GM21367 (cell line): ENCODE data around the gene ZNF488.

Source experiments
- ATAC-seq: cut with Tn5 transposase; IDR thresholded peaks from one replicate; pipeline ENCODE4 v1.9.1; 2021; ENCODE audit not compliant: unreplicated experiment

Gene ZNF488

DNA sequence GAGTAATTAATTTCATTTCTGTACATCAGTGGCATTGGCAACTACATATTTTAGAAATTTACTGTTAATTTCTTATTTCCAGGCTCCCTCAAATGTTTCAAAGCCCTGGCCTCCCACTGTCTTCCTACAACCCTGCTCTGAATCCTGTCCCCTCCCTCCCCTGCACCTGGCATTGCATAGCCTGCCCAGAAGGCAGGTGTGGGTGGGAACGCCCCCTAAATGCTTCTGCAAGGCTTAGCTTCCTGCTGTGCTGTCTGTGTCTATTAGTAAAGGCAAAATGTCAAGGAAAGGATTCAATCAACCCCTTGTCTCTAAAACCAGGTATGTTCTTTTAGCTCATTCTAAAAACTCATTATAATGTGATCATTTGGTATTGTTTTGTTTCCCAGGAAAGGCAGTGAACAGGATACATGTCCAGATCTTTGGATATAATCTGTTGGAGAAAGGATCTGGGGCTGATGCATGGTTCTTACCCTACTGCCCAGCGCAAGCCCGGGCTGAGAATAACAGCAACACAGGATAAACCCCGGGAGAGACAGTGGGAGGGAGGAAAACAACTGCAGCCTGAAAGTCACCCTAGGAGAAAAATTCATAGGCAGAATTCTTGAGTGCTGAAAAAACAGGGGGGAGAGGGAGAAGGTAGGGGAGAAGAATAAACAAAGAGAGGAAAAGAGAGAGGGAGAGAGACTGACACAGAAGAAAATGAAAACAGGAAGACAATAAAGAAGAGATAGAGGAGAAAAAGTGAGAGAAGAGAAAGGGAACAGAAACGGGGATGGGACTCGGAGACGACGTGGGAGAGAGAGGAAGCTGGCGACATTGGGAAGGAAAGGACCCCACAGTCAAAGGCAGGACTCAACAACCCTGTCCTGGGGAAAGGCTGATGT lies 589 bp downstream of the ZNF488 start:
- ATAC-seq: no peak

- ATAC-seq: no peak
Measured at GRCh38 chr10:47381427-47382379, 2.4 kb downstream of the ZNF488 start.

DNA sequence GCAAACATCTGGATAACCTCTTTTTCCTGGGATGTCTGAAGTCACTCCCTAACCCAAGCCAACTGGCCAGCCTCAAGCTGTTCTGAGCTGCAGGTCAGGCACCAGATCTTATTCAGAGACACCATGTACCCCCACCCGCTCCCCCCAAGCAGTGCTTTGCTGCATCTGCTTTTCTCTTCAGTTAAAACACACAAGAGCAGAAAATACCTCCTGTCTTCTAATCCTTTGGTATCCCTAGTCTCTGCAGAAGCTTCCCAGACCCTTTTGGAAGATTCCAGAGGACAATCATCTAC lies 3.0 kb downstream of the ZNF488 start:
- ATAC-seq: no peak

- ATAC-seq: no peak
Measured at GRCh38 chr10:47380341-47381102, 3.6 kb downstream of the ZNF488 start.

GRCh38 chr10:47379901-47380300 lies 4.2 kb downstream of the ZNF488 start:
- ATAC-seq: no peak

DNA sequence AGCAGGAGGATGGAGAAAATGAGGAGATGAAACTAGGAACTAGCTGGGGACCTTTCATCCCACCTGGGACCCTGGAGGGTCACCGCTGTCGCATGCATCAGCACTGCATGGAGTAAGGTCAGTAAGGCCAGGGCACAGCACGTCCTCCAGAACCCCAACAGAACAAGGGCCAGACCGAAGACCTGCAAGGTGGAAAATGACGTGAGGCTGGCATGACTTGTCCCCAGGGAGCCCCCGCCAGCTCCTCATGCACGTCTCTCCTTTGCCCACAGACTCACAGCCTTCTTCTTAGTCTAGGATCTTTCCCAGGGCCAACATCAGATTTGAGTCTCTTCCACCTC lies 4.7 kb downstream of the ZNF488 start:
- no peak for ATAC-seq

DNA sequence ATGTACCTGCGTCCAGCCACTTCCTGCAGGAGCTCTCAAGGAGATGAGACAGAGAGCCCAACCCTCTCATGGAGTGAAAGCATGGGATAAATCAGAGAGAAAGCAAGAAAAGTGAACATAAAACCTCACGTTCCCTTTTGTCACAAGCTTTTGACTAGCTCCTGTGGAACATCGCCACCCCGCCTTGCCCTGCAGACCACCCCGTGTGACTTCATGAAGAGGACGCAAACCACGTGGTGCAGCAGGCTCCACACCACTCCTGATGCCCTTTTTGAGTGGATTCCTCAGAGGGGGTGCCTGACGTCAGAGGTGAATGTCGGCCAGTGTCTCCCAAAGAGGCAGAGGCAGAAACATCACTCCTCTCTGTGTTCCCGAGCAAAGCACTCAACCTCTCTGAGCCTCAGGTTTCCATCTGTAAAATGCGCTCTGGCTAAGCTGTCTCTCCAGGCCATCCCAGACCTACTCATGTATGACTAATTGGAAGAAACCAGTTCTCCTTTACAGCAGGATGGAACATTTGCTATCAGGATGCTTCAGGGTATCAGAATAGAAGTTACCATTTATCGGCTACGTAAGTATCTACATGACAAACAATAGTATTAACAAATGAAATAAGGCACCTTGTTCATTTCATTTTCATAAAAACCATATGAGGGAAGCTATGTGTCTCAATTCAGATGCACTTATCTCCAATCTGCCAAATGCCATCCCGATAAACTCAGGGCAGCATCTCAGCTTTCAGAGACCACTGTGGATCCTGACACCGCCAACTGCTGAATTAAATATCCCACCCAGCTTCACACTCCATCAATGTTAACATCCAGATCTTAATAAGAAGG lies 5.3 kb downstream of the ZNF488 start:
- no peak for ATAC-seq

GRCh38 chr10:47378183-47378510 lies 5.9 kb downstream of the ZNF488 start:
- no peak for ATAC-seq

DNA sequence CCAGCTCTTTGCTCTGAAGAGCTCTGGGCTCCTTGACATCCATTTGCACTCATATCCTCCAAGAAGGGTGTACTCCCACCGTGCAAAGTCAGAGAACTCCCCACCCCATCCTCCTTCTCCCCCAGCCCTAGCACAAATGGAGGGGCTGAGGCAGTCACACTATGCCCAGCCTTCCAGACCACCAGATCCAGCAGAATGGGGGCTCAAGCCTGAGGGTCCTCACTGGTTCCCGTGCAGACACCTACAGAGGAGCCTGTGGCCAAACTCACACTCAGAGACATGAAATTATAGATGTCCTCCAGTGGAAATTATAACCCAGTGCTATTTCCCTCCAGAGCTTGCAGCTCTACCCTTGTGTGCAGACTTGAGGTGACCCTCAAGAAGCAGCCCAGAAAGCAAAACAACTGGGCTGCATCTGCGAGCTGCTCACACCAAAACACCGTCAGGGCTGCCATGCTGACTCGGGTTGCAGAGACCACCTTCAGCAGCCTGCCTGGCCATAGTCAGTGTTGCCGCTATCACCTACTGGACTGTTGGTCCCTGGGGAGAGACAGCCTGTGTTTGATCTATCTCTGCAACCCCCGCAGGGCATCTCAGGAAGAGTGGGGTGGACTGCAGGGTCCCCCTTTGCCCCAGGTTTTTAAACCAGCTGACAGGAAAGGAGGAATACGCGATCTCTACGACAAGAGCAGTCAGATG lies 7.4 kb downstream of the ZNF488 start:
- ATAC-seq: no peak

GRCh38 chr10:47374611-47375536 lies 9.2 kb downstream of the ZNF488 start:
- no peak for ATAC-seq

DNA sequence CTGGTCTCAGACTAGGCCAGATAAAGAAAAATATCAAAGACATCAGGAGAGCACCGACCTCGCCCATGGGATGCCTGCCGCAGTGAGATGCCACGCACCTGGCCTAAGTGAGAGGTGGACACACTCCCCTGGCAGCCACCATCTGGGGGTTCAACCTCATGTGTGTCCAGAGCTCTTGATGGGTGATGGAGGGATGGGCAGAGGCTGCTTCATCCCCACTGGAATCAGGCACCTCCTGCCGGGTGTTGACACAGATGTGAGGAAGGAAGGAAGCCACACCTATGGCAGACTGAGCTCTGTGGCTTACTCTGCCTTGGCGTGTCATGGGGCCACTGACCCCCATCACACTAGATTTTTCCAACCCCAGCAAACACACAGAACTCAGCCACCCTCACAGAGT lies 11.4 kb downstream of the ZNF488 start:
- no peak for ATAC-seq

DNA sequence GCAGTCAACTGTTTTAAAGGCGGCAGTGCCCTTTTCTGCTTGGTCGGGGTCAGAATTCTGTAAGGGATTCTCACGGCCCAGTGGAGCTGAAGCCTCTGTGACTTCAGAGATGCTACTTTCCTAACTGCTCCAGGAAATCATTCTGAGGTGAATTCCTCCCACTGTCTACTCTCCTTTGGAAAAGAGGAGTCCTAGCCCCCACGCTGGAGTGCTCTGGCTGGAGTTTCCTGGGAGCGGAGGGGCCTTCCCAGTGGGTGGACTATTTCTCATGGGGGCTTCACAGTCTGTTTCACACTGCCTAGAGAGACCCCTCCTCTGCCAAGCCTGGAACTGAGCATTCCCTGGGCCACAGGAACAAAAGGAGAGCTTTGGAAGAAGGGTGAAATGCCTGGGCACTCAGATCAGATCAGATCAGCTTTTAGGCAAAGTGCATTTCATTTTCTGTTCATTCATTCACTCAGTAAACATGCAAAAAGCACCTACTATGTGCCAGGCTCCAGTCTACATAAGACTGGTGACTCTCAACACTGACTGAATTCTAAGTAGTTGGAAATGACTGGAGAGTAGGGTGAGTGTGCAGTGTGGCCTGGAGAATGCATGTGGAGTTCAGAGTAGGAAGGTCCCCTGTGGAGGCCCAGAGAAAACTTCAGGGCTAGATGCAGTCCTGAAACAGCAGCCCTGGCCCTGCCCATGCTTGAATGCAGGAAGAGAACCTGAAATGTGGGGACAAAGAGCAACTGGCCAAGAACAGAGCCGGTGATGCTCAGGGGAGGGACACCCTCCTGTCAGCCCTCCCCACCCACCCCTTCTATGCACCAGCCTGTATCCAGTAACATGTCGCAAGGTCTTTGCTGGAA lies 12.2 kb downstream of the ZNF488 start:
- no peak for ATAC-seq

DNA sequence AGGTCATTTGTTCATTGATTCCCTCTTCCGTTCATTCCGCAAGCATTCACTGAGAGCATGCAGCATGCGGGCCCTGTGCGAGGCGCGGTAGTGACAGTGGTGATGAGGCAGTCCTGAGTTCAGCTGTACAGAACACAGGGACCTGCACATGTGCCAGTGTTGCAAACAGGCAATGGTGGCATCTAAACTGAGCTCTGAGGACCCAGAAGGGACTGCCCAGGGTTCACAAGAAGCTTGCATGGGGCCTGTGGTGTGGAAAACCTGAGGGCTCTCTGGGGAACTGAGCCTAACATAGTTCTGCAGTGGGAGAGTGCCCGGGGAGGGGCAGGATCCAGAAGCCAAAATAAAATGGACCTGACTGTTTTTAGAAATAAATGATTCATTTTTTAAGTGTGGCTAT lies 13.2 kb downstream of the ZNF488 start:
- ATAC-seq: no peak

DNA sequence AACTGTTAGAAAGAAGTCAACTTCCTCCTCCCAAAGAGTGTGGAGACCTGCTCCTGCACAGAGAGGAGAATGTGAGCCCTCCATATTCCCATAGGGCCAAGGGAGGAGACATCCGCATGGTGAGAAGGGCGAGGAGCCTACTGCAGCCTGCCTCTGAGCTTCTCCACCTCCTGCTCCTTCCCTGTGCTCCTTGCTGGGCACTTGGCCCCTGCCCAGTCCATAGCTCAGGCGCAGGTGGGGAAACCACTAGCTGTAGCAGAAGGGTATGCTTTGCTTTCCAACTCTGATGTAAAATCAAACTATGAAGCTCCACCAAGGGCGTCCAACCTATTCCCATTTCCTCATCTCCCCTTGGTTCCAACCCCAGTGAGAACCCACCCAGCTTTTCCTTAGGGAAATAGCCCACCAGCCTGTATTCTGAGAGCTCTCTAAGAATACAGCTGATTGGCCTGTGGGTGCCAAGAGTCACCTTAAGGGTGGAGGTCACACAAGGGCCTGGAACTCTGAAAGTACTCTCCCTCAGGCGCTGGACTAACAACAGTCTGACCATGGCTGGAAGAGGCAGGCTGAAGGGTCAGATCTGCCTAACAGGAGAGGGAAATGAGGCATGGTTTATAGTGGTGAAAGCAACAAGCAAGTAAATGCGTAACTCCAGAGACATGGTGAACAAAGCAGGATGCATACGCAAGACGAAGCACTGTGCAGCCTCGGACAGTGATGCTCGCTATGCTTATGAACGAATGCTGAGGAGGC lies 13.9 kb downstream of the ZNF488 start:
- ATAC-seq: no peak

GRCh38 chr10:47369251-47369894 lies 14.7 kb downstream of the ZNF488 start:
- no peak for ATAC-seq

- no peak for ATAC-seq
Measured at GRCh38 chr10:47368431-47369180, 15.5 kb downstream of the ZNF488 start.
